Pancreas (tissue), 10 donors: ENCODE data around the gene GPR152. TPM values are rescaled to one million over a fixed set of nuclear protein-coding genes. Genes with fewer than 3 reads are reported as not detected.

ENCODE experiments used
- ATAC-seq, 4 donors: fragments of 200-7000 bp; cut with Tn5 transposase; one replicate each; pipeline versions ENCODE4 v1.8.0 to v1.9.1; 2020; ENCODE audit warnings: mild to moderate bottlenecking in 4 of 4, moderate library complexity in 4 of 4
- DNase-seq, 6 donors: peaks; one replicate each; pipeline ENCODE4 v3.0.0-alpha.2; 2020
- FAIRE-seq: peaks from 2 replicates; lab custom pipeline; 2012; peaks lifted over from hg19 to GRCh38; lab: Jason Lieb, UNC
- H3K27ac ChIP-seq, 4 donors: fragments of 200-600 bp; sonication (generic); 1 replicate in 3 of 4; 2 replicates in 1 of 4; pipeline versions ENCODE4 v1.5.0 to v1.8.0; 2020
- H3K27me3 ChIP-seq, 4 donors: fragments of 200-600 bp; one replicate each; pipeline ENCODE4 v1.8.0; 2021
- H3K36me3 ChIP-seq, 3 donors: fragments of 200-600 bp; sonication (generic) in 1 of 3; one replicate each; pipeline versions ENCODE4 v1.5.0 to v1.8.0; 2020 to 2021
- H3K4me1 ChIP-seq, 3 donors: fragments of 200-600 bp; one replicate each; pipeline ENCODE4 v1.8.0; 2021
- H3K4me3 ChIP-seq, 4 donors: fragments of 200-600 bp; sonication (generic) in 2 of 4; one replicate each; pipeline versions ENCODE4 v1.5.0 to v1.8.0; 2020 to 2021
- H3K9me3 ChIP-seq, 4 donors: fragments of 200-600 bp; one replicate each; pipeline ENCODE4 v1.8.0; 2021
- CTCF ChIP-seq, 4 donors: fragments of 200-600 bp; sonication (generic) in 3 of 4; IDR thresholded peaks; one replicate each; pipeline versions ENCODE4 v1.5.0 to v1.8.0; 2021; ENCODE audit warnings: antibody characterized with exemption in 4 of 4
- WGBS, 2 donors: extraction: QIAGEN DNeasy Blood & Tissue Kit; methylation state at CpG; one replicate each; pipeline ENCODE4 v1.1.7; 2013; 5-methylcytosine and 5-hydroxymethylcytosine counted together
- intact Hi-C, 3 donors: fragments of 100-400 bp; cut with DNase I; formaldehyde crosslinking; loops; one replicate each; pipeline versions ENCODE4 v1.11.1 to v1.14.2; 2022
- polyA plus RNA-seq, 2 donors: library from polyadenylated mRNA; stranded (reverse); fragments of 200-250 nt; gene quantifications; one replicate each; pipeline ENCODE4 v1.2.3, GENCODE V29; 2013
- total RNA-seq, 6 donors: library from RNA; stranded (reverse); fragmentation: NEBNext Ultra II Directional in 4 of 6; extraction: Animal tissue kit (Norgen Biotek cat#: 25700) in 4 of 6; gene quantifications; one replicate each; pipeline versions ENCODE4 v1.2.1 to v1.2.4, GENCODE V29; 2021 to 2023
- donor health status: healthy with polysubstance abuse.
- donor health status: DM: no; HTN: no; CAD: no; lungs with moderate emphysema.
- donor health status: DM: no; HTN: no; CAD: no.
- donor health status: control.
- donor health status: control.
- donor health status: Bipolar disorder and iron deficiency.
- donor health status: DM: yes; HTN: yes; CAD: no.
- donor health status: DM: no; HTN: no; CAD: no.
- donor health status: DM: no; HTN: no; CAD: no.
- donor health status: DM: yes; HTN: yes; CAD: no.

GPR152 gene
- total and polyA plus RNA-seq, 8 donors = not detected

- Histone ChIP-seq H3K27ac (no peak overlapping the region), H3K27me3 (no peaks in the 10 kb centered on the region), H3K9me3 (no peaks in the 10 kb centered on the region), H3K4me1 (peaks cover 0 to 6% (median 0%) of the 10 kb centered on the region in 3 donors), H3K4me3 (no peak overlapping the region), H3K36me3 (no peaks in the 10 kb centered on the region)
- TF ChIP-seq CTCF (IDR thresholded peaks at IDR 0.05) = no peak
- ATAC-seq (no peak), FAIRE-seq (no peak), DNase-seq (peak in 2 of 6 donors; percentile 61 to 82)
- intact Hi-C loops = loop anchor here in 1 of 3 donors (10.0 kb wide), 2 partner anchors 65 to 85 kb away; partner anchors contain the start of genes CARNS1 and PTPRCAP
- 93 to 95% methylated on average over 26 of the region's 26 CpGs for WGBS, 2 donors
These were observed 47.4 kb upstream of the GPR152 start for GRCh38 chr11:67499808-67500483.

- Histone ChIP-seq H3K36me3 (no peaks in the 10 kb centered on the region), H3K27me3 (no peaks in the 10 kb centered on the region), H3K4me1 (peaks cover 0 to under 1% (median 0%) of the 10 kb centered on the region in 3 donors), H3K9me3 (no peaks in the 10 kb centered on the region), H3K4me3 (no peak overlapping the region), H3K27ac (no peak overlapping the region)
- intact Hi-C loops = loop anchor here in 1 of 3 donors (10.0 kb wide), 1 partner anchor 64 kb away; the partner anchor contains the start of gene PTPRCAP
- no peak for TF ChIP-seq CTCF (IDR thresholded peaks at IDR 0.05)
- FAIRE-seq (no peak), ATAC-seq (no peak), DNase-seq (peak in 1 of 6 donors; percentile 70)
- 91 to 94% methylated on average over 20 to 21 of the region's 21 CpGs for WGBS, 2 donors
These were observed 46.0 kb upstream of the GPR152 start for GRCh38 chr11:67498544-67498972.

GRCh38 chr11:67497656-67498291 lies 45.2 kb upstream of the GPR152 start:
- Histone ChIP-seq H3K27ac (no peak overlapping the region), H3K9me3 (no peaks in the 10 kb centered on the region), H3K27me3 (no peaks in the 10 kb centered on the region), H3K4me1 (no peaks in the 10 kb centered on the region), H3K36me3 (no peaks in the 10 kb centered on the region), H3K4me3 (no peak overlapping the region)
- intact Hi-C loops = loop anchor here in 1 of 3 donors (10.0 kb wide), 1 partner anchor 63 kb away; the partner anchor contains the start of gene PTPRCAP
- no peak for ATAC-seq
- no peak for FAIRE-seq
- WGBS, 2 donors = 95 to 96% methylated on average over 20 to 21 of the region's 21 CpGs
- peak in 1 of 6 donors; percentile 68 for DNase-seq
- no peak for TF ChIP-seq CTCF (IDR thresholded peaks at IDR 0.05)

- H3K9me3 ChIP-seq = no peaks in the 10 kb centered on the region
- FAIRE-seq (no peak), ATAC-seq (no peak), DNase-seq (peak in 1 of 6 donors; percentile 49)
- no peak overlapping the region for H3K4me3 ChIP-seq
- intact Hi-C loops = loop anchor here in 1 of 3 donors (10.0 kb wide), 1 partner anchor 61 kb away; the partner anchor contains the start of gene PTPRCAP
- no peaks in the 10 kb centered on the region for H3K27me3 ChIP-seq
- TF ChIP-seq CTCF (IDR thresholded peaks at IDR 0.05) = no peak
- H3K4me1 ChIP-seq = no peaks in the 10 kb centered on the region
- H3K36me3 ChIP-seq = peaks cover 0 to 7% (median 0%) of the 10 kb centered on the region in 3 donors
- WGBS, 2 donors = 93 to 94% methylated on average over 12 of the region's 12 CpGs
- H3K27ac ChIP-seq = no peak overlapping the region
These were observed 43.6 kb upstream of the GPR152 start for GRCh38 chr11:67496113-67496512.
